BLaER1 (cell line): ENCODE data around the gene PTK6.
A peak's percentile ranks its signal among the peaks of the same experiment; 100 is the strongest.

ENCODE experiments used
- H3K27ac ChIP-seq: shearing (Covaris generic); formaldehyde crosslinking; 2 replicates; pipeline ENCODE4 v1.8.1; 2022
- H3K27me3 ChIP-seq: shearing (Covaris generic); formaldehyde crosslinking; 2 replicates; pipeline ENCODE4 v1.8.1; 2022
- H3K36me3 ChIP-seq: shearing (Covaris generic); formaldehyde crosslinking; 2 replicates; pipeline ENCODE4 v1.8.1; 2022
- H3K4me1 ChIP-seq: shearing (Covaris generic); formaldehyde crosslinking; 2 replicates; pipeline ENCODE4 v1.8.1; 2022
- H3K4me2 ChIP-seq: shearing (Covaris generic); formaldehyde crosslinking; 2 replicates; pipeline ENCODE4 v1.8.1; 2022
- H3K4me3 ChIP-seq: shearing (Covaris generic); formaldehyde crosslinking; 2 replicates; pipeline ENCODE4 v1.8.1; 2022
- H3K9ac ChIP-seq: shearing (Covaris generic); formaldehyde crosslinking; 2 replicates; pipeline ENCODE4 v1.8.1; 2022
- H3K9me3 ChIP-seq: shearing (Covaris generic); formaldehyde crosslinking; 2 replicates; pipeline ENCODE4 v1.8.1; 2022
- H4K20me1 ChIP-seq: shearing (Covaris generic); formaldehyde crosslinking; 2 replicates; pipeline ENCODE4 v1.8.1; 2022
- Cebpa-rat ChIP-seq: shearing (Covaris generic); IDR thresholded peaks from 2 replicates; pipeline ENCODE4 v1.8.1; 2022

PTK6 gene

GRCh38 chr20:63536997-63537524, at the start of gene PTK6:
Gene PTK6, minus strand, starts transcription at chr20:63537376. Its CDS starts 62 bp downstream, at chr20:63537314.
- Histone ChIP-seq H3K4me2 (peak within 1 kb of the TSS; percentile 94), H3K4me3 (peak within 1 kb of the TSS; percentile 60), H3K9me3 (no peaks in the 10 kb centered on the region), H3K36me3 (no peaks in the 10 kb centered on the region), H3K27ac (peak within 1 kb of the TSS; percentile 74), H3K4me1 (peaks cover 83% of the 10 kb centered on the region), H3K27me3 (peaks cover 26% of the 10 kb centered on the region; the same call in 1 of the 2 replicates), H4K20me1 (no peaks in the 10 kb centered on the region; the same call in 1 of the 2 replicates), H3K9ac (peak within 1 kb of the TSS; percentile 35; the same call in 1 of the 2 replicates)
- no peak for TF ChIP-seq Cebpa-rat

GRCh38 chr20:63586797-63587196, 49.6 kb upstream of the PTK6 start:
- H3K9me3 ChIP-seq: no peaks in the 10 kb centered on the region
- peaks cover 73% of the 10 kb centered on the region for H3K4me1 ChIP-seq
- peaks cover 39% of the 10 kb centered on the region for H4K20me1 ChIP-seq
- no peak for TF ChIP-seq Cebpa-rat
- peak overlapping the region; percentile 35; the same call in 1 of the 2 replicates for H3K27ac ChIP-seq
- no peak overlapping the region for H3K9ac ChIP-seq
- no peaks in the 10 kb centered on the region for H3K27me3 ChIP-seq
- H3K4me3 ChIP-seq: no peak overlapping the region
- peaks cover 29% of the 10 kb centered on the region for H3K36me3 ChIP-seq
- peak overlapping the region; percentile 96 for H3K4me2 ChIP-seq

- Histone ChIP-seq H3K4me3 (no peak overlapping the region), H3K27me3 (no peaks in the 10 kb centered on the region), H4K20me1 (peaks cover 39% of the 10 kb centered on the region), H3K4me1 (peaks cover 76% of the 10 kb centered on the region), H3K36me3 (peaks cover 20% of the 10 kb centered on the region), H3K27ac (no peak overlapping the region), H3K9me3 (no peaks in the 10 kb centered on the region), H3K4me2 (peak overlapping the region; percentile 71; the same call in 1 of the 2 replicates), H3K9ac (no peak overlapping the region)
- no peak for TF ChIP-seq Cebpa-rat
Measured at GRCh38 chr20:63585616-63586565, 48.7 kb upstream of the PTK6 start.

- no peaks in the 10 kb centered on the region for H3K27me3 ChIP-seq
- H3K4me1 ChIP-seq: peaks cover 53% of the 10 kb centered on the region
- H4K20me1 ChIP-seq: peaks cover 9% of the 10 kb centered on the region; the same call in 1 of the 2 replicates
- H3K4me2 ChIP-seq: no peak overlapping the region
- H3K36me3 ChIP-seq: peaks cover 3% of the 10 kb centered on the region; the same call in 1 of the 2 replicates
- H3K4me3 ChIP-seq: no peak overlapping the region
- H3K27ac ChIP-seq: no peak overlapping the region
- H3K9ac ChIP-seq: no peak overlapping the region
- no peak for TF ChIP-seq Cebpa-rat
- no peaks in the 10 kb centered on the region for H3K9me3 ChIP-seq
Measured at GRCh38 chr20:63582382-63583063, 45.3 kb upstream of the PTK6 start.

GRCh38 chr20:63580796-63581461, 43.8 kb upstream of the PTK6 start:
- TF ChIP-seq Cebpa-rat: no peak
- Histone ChIP-seq H4K20me1 (no peaks in the 10 kb centered on the region; the same call in 1 of the 2 replicates), H3K27me3 (no peaks in the 10 kb centered on the region), H3K9ac (no peak overlapping the region), H3K9me3 (no peaks in the 10 kb centered on the region), H3K4me2 (peak overlapping the region; percentile 13; the same call in 1 of the 2 replicates), H3K4me3 (no peak overlapping the region), H3K36me3 (no peaks in the 10 kb centered on the region), H3K4me1 (peaks cover 37% of the 10 kb centered on the region), H3K27ac (no peak overlapping the region)

GRCh38 chr20:63579017-63579694, 42.0 kb upstream of the PTK6 start:
- H3K4me2 ChIP-seq: no peak overlapping the region; the same call in 1 of the 2 replicates
- no peaks in the 10 kb centered on the region for H3K9me3 ChIP-seq
- no peaks in the 10 kb centered on the region for H3K36me3 ChIP-seq
- no peak overlapping the region for H3K4me3 ChIP-seq
- H3K4me1 ChIP-seq: peaks cover 30% of the 10 kb centered on the region
- H3K27me3 ChIP-seq: no peaks in the 10 kb centered on the region
- TF ChIP-seq Cebpa-rat: no peak
- no peak overlapping the region for H3K9ac ChIP-seq
- H4K20me1 ChIP-seq: no peaks in the 10 kb centered on the region; the same call in 1 of the 2 replicates
- no peak overlapping the region for H3K27ac ChIP-seq

GRCh38 chr20:63578224-63579016, 41.2 kb upstream of the PTK6 start:
- H3K27ac ChIP-seq: no peak overlapping the region
- peaks cover 2% of the 10 kb centered on the region for H4K20me1 ChIP-seq
- no peak overlapping the region for H3K4me3 ChIP-seq
- H3K36me3 ChIP-seq: no peaks in the 10 kb centered on the region
- no peak for TF ChIP-seq Cebpa-rat
- H3K27me3 ChIP-seq: peaks cover under 1% of the 10 kb centered on the region; the same call in 1 of the 2 replicates
- no peak overlapping the region for H3K9ac ChIP-seq
- no peaks in the 10 kb centered on the region for H3K9me3 ChIP-seq
- no peak overlapping the region; the same call in 1 of the 2 replicates for H3K4me2 ChIP-seq
- peaks cover 28% of the 10 kb centered on the region for H3K4me1 ChIP-seq

- no peaks in the 10 kb centered on the region; the same call in 1 of the 2 replicates for H3K36me3 ChIP-seq
Measured at GRCh38 chr20:63577317-63577894, 40.2 kb upstream of the PTK6 start.

More at GRCh38 chr20:63577317-63577894, 40.2 kb upstream of the PTK6 start:
- H4K20me1 ChIP-seq: peaks cover 12% of the 10 kb centered on the region
- no peak overlapping the region for H3K9ac ChIP-seq
- H3K4me3 ChIP-seq: no peak overlapping the region
- H3K27me3 ChIP-seq: peaks cover 10% of the 10 kb centered on the region
- H3K4me2 ChIP-seq: no peak overlapping the region
- TF ChIP-seq Cebpa-rat: no peak
- no peak overlapping the region for H3K27ac ChIP-seq
- peaks cover 36% of the 10 kb centered on the region for H3K4me1 ChIP-seq
- no peaks in the 10 kb centered on the region for H3K9me3 ChIP-seq
